Colonic mucosa (tissue), 4 donors: Measurements from ENCODE around the gene STAT3. TPM values are rescaled to one million over a fixed set of nuclear protein-coding genes. Genes with fewer than 3 reads are reported as not detected.

Source experiments
- DNase-seq: peaks from one replicate; pipeline ENCODE4 v3.0.0-alpha.2; 2020
- H3K27ac ChIP-seq: fragments of 200-600 bp; one replicate; pipeline ENCODE4 v1.8.0; 2021
- H3K27me3 ChIP-seq: fragments of 200-600 bp; one replicate; pipeline ENCODE4 v1.8.0; 2021
- H3K36me3 ChIP-seq: fragments of 200-600 bp; one replicate; pipeline ENCODE4 v1.8.0; 2021
- H3K4me1 ChIP-seq: fragments of 200-600 bp; one replicate; pipeline ENCODE4 v1.8.0; 2021; ENCODE audit warnings: mild to moderate bottlenecking
- H3K4me3 ChIP-seq: fragments of 200-600 bp; one replicate; pipeline ENCODE4 v1.8.0; 2021
- H3K9ac ChIP-seq, 2 donors: one replicate each; pipeline ENCODE4 v1.7.0; 2013; ENCODE audit warnings: control low read depth in 2 of 2, low read depth in 2 of 2, low read length in 2 of 2
- H3K9me3 ChIP-seq: fragments of 200-600 bp; one replicate; pipeline ENCODE4 v1.8.0; 2021
- intact Hi-C: fragments of 100-400 bp; cut with DNase I; formaldehyde crosslinking; loops from one replicate; pipeline ENCODE4 v1.14.1; 2022
- total RNA-seq, 2 donors: library from RNA; stranded (reverse); fragmentation: NEBNext Ultra II Directional in 1 of 2; extraction: Animal tissue kit (Norgen Biotek cat#: 25700) in 1 of 2; gene quantifications; one replicate each; pipeline ENCODE4 v1.2.1, GENCODE V29; 2021
- TF ChIP-seq, protein P1 (sequence below): fragments of 200-600 bp; IDR thresholded peaks from one replicate; pipeline ENCODE4 v1.8.0; 2022; ENCODE audit warnings: antibody characterized with exemption, mild to moderate bottlenecking
- donor health status: healthy.
- donor health status: DM: no; HTN: no; CAD: no.
- donor health status: DM: no; HTN: no; CAD: no.

STAT3 gene
- total RNA-seq, 2 donors from 2014 or later, result 137 to 216 TPM

GRCh38 chr17:42287977-42288802 lies 100.1 kb downstream of the STAT3 start, which contains the start of gene STAT5A:
STAT5A (plus strand) TSS chr17:42288498; CDS start chr17:42289412, 914 bp downstream.
- intact Hi-C loops, result no loop called here
- Histone ChIP-seq H3K9me3 (no peaks in the 10 kb centered on the region), H3K27me3 (no peaks in the 10 kb centered on the region), H3K4me3 (peak within 1 kb of the TSS; percentile 57), H3K4me1 (peaks cover 7% of the 10 kb centered on the region), H3K9ac (peak within 1 kb of the TSS; percentile 74 to 75), H3K36me3 (no peaks in the 10 kb centered on the region), H3K27ac (peak within 1 kb of the TSS; percentile 79)
- TF ChIP-seq, protein P1, sequence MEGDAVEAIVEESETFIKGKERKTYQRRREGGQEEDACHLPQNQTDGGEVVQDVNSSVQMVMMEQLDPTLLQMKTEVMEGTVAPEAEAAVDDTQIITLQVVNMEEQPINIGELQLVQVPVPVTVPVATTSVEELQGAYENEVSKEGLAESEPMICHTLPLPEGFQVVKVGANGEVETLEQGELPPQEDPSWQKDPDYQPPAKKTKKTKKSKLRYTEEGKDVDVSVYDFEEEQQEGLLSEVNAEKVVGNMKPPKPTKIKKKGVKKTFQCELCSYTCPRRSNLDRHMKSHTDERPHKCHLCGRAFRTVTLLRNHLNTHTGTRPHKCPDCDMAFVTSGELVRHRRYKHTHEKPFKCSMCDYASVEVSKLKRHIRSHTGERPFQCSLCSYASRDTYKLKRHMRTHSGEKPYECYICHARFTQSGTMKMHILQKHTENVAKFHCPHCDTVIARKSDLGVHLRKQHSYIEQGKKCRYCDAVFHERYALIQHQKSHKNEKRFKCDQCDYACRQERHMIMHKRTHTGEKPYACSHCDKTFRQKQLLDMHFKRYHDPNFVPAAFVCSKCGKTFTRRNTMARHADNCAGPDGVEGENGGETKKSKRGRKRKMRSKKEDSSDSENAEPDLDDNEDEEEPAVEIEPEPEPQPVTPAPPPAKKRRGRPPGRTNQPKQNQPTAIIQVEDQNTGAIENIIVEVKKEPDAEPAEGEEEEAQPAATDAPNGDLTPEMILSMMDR, result no peak
- peak; percentile 86 for DNase-seq

DNA sequence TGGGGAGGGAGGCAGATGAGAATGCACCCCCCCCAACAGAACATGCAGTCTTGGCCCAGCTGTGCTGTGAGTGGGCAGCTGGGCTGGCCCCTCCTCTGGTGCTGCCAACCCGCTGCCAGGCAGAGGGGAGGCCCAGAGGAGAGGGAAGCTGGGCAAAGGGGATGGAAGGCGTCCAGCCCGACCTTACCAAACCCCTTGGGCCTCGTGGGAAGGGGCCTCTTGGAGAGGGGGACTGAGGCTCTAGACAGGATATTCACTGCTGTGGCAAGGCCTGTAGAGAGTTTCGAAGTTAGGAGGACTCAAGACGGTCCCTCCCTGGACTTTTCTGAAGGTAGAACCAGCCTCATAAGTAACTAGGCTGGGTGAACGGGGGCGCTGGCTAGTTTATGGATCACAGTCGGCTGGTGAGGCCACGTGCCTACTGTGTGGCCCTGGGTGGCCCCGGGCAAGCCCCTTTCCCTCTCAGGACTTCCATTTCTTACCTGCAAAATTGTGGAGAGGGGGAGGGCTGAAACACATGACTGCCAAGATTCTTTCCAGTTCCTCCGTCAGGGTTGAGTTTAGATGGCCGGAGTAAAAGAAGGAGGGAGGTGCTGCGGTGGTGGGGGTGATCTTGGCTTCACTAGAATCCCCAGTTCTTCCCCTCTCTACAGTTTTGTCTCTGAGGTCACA lies 100.8 kb downstream of the STAT3 start:
- Histone ChIP-seq H3K9ac (peak overlapping the region; percentile 73 to 75), H3K27ac (peak overlapping the region; percentile 79)

DNA sequence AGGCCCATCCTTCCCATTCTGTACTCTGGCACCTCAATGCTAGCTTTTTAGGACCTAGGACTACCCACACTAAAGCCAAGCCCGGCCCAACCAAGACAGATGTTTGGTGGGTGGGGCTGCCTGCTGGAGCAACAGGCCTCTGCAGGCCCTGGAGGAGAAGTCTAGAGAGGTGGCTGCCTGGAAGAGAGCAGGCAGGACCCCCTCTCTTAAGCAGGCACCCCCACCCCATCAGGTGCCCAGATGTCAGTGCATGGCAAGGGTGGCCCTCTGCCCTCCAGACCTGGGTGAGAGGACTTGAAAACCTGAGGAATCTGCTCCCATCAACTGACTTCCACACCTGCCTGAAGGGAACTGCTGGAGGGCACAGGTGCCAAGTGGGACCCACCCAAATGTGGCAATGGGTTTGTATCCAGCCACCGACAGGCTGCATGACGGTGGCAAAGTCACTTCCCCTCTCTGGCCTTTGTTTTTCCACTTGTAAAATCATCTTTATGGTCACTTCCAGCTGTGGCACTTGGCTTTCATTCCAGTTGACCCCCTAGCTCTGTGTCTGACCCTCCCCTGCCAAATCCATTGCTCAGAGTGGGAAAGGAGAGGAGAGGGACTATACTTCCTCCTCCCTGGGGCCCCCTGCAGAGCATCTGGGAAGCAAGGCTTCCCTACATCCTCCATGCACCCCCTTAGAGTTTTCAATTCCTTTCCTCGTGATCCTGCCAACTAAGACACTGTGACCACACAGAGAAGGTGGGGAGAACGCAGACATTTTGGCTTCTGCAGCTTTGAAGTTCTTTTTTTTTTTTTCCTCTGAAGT lies 101.6 kb downstream of the STAT3 start:
- peak; percentile 42 for DNase-seq
- TF ChIP-seq, protein P1, result no peak
- Histone ChIP-seq H3K4me3 (no peak overlapping the region), H3K9me3 (no peaks in the 10 kb centered on the region), H3K4me1 (peaks cover 7% of the 10 kb centered on the region), H3K27me3 (no peaks in the 10 kb centered on the region), H3K9ac (peak overlapping the region in 1 of 2 donors; percentile 44), H3K36me3 (no peaks in the 10 kb centered on the region), H3K27ac (peak overlapping the region; percentile 79)
- intact Hi-C loops, result no loop called here

More for the DNA sequence above, 100.8 kb downstream of the STAT3 start:
- Histone ChIP-seq H3K9me3 (no peaks in the 10 kb centered on the region), H3K4me1 (peaks cover 7% of the 10 kb centered on the region), H3K36me3 (no peaks in the 10 kb centered on the region), H3K27me3 (no peaks in the 10 kb centered on the region), H3K4me3 (peak overlapping the region; percentile 57)
- intact Hi-C loops, result no loop called here
- TF ChIP-seq, protein P1, result no peak
- DNase-seq, result peak; percentile 45

- no peaks in the 10 kb centered on the region for H3K27me3 ChIP-seq
- no peak for DNase-seq
- no peaks in the 10 kb centered on the region for H3K9me3 ChIP-seq
- H3K27ac ChIP-seq, result no peak overlapping the region
- no peaks in the 10 kb centered on the region for H3K36me3 ChIP-seq
- H3K9ac ChIP-seq, result no peak overlapping the region
- peaks cover 7% of the 10 kb centered on the region for H3K4me1 ChIP-seq
- intact Hi-C loops, result no loop called here
- no peak overlapping the region for H3K4me3 ChIP-seq
- TF ChIP-seq, protein P1, result no peak
Observed at GRCh38 chr17:42285346-42286050, 102.7 kb downstream of the STAT3 start.
